ENCODE results near the gene TAAR6.

TAAR6 gene, protein sequence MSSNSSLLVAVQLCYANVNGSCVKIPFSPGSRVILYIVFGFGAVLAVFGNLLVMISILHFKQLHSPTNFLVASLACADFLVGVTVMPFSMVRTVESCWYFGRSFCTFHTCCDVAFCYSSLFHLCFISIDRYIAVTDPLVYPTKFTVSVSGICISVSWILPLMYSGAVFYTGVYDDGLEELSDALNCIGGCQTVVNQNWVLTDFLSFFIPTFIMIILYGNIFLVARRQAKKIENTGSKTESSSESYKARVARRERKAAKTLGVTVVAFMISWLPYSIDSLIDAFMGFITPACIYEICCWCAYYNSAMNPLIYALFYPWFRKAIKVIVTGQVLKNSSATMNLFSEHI

DNA sequence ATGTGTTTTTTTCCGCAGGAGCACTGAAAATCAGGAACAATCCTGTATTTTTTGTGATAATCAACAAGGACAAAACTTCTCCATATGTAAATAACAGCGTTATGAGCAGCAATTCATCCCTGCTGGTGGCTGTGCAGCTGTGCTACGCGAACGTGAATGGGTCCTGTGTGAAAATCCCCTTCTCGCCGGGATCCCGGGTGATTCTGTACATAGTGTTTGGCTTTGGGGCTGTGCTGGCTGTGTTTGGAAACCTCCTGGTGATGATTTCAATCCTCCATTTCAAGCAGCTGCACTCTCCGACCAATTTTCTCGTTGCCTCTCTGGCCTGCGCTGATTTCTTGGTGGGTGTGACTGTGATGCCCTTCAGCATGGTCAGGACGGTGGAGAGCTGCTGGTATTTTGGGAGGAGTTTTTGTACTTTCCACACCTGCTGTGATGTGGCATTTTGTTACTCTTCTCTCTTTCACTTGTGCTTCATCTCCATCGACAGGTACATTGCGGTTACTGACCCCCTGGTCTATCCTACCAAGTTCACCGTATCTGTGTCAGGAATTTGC, at the start of gene TAAR6:
Gene TAAR6 (plus strand): TSS at position 102 of the 557 bp plus-strand sequence. CDS start 0 bp downstream, at position 102.
- no peaks in the 10 kb centered on the region for H3K9me3 ChIP-seq (ENCODE audit: insufficient read depth, low read length)
- no peak within 1 kb of the TSS for H2AFZ ChIP-seq (ENCODE audit: low read depth, low read length)
- H3K36me3 ChIP-seq (replicated peaks; ENCODE audit: low read depth, low read length) = no peaks in the 10 kb centered on the region
- H3K4me3 ChIP-seq (ENCODE audit: low read length) = no peak within 1 kb of the TSS
- no peak within 1 kb of the TSS for H3K9ac ChIP-seq (ENCODE audit: low read length)
- H3K27ac ChIP-seq (ENCODE audit: low read length) = no peak within 1 kb of the TSS
- no peaks in the 10 kb centered on the region for H3K4me1 ChIP-seq (ENCODE audit: low read length)
- no peaks in the 10 kb centered on the region for H3K79me2 ChIP-seq (ENCODE audit: low read length)
- H3K4me2 ChIP-seq (ENCODE audit: low read length) = no peak within 1 kb of the TSS
- no peaks in the 10 kb centered on the region for H4K20me1 ChIP-seq (ENCODE audit: insufficient read depth, low read length)
- no peaks in the 10 kb centered on the region for H3K27me3 ChIP-seq (ENCODE audit: low read depth, low read length)
- TF ChIP-seq, protein P1, sequence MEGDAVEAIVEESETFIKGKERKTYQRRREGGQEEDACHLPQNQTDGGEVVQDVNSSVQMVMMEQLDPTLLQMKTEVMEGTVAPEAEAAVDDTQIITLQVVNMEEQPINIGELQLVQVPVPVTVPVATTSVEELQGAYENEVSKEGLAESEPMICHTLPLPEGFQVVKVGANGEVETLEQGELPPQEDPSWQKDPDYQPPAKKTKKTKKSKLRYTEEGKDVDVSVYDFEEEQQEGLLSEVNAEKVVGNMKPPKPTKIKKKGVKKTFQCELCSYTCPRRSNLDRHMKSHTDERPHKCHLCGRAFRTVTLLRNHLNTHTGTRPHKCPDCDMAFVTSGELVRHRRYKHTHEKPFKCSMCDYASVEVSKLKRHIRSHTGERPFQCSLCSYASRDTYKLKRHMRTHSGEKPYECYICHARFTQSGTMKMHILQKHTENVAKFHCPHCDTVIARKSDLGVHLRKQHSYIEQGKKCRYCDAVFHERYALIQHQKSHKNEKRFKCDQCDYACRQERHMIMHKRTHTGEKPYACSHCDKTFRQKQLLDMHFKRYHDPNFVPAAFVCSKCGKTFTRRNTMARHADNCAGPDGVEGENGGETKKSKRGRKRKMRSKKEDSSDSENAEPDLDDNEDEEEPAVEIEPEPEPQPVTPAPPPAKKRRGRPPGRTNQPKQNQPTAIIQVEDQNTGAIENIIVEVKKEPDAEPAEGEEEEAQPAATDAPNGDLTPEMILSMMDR (IDR thresholded peaks at IDR 0.05; ENCODE audit: low read depth, low read length) = no peak
- TF ChIP-seq EZH2phosphoT487 (IDR thresholded peaks at IDR 0.05; ENCODE audit: low read depth) = no peak

- Histone ChIP-seq H3K9ac (ENCODE audit: low read length) (no peak overlapping the region), H3K4me3 (ENCODE audit: low read length) (no peak overlapping the region), H3K79me2 (ENCODE audit: low read length) (no peaks in the 10 kb centered on the region), H3K9me3 (ENCODE audit: insufficient read depth, low read length) (no peaks in the 10 kb centered on the region), H3K36me3 (replicated peaks; ENCODE audit: low read depth, low read length) (no peaks in the 10 kb centered on the region), H3K4me1 (ENCODE audit: low read length) (no peaks in the 10 kb centered on the region), H4K20me1 (ENCODE audit: insufficient read depth, low read length) (no peaks in the 10 kb centered on the region), H3K4me2 (ENCODE audit: low read length) (no peak overlapping the region), H3K27ac (ENCODE audit: low read length) (no peak overlapping the region), H2AFZ (ENCODE audit: low read depth, low read length) (no peak overlapping the region), H3K27me3 (ENCODE audit: low read depth, low read length) (no peaks in the 10 kb centered on the region)
- TF ChIP-seq EZH2phosphoT487 (IDR thresholded peaks at IDR 0.05; ENCODE audit: low read depth) = no peak
- TF ChIP-seq, protein P1 (IDR thresholded peaks at IDR 0.05; ENCODE audit: low read depth, low read length) = no peak
Observed at GRCh38 chr6:132520953-132521352, 49.2 kb upstream of the TAAR6 start.

DNA sequence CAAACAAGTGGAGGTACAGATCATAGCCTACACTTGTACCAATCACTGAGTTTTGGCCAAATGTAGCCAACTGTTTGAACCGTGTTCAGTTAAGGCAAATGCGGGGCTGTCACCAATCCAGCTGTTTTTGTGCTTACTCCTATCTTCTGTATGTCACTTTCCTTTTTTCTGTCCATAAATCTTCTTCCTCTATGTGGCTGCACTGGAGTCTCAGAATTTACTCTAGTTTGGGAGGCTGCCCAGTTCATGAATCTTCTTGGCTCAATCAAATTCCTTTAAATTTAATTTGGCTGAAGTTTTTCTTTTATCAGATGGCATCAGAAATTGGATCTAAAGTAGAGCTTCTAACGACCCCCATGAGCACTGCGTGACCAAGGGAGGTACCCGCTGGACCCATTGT, 45.5 kb upstream of the TAAR6 start:
- Histone ChIP-seq H3K27ac (ENCODE audit: low read length) (no peak overlapping the region), H4K20me1 (ENCODE audit: insufficient read depth, low read length) (no peaks in the 10 kb centered on the region), H3K79me2 (ENCODE audit: low read length) (no peaks in the 10 kb centered on the region), H2AFZ (ENCODE audit: low read depth, low read length) (no peak overlapping the region), H3K4me3 (ENCODE audit: low read length) (no peak overlapping the region), H3K36me3 (replicated peaks; ENCODE audit: low read depth, low read length) (no peaks in the 10 kb centered on the region), H3K4me1 (ENCODE audit: low read length) (peaks cover 7% of the 10 kb centered on the region; the same call in 1 of the 2 replicates), H3K27me3 (ENCODE audit: low read depth, low read length) (no peaks in the 10 kb centered on the region), H3K9ac (ENCODE audit: low read length) (no peak overlapping the region), H3K9me3 (ENCODE audit: insufficient read depth, low read length) (no peaks in the 10 kb centered on the region), H3K4me2 (ENCODE audit: low read length) (no peak overlapping the region)
- no peak for TF ChIP-seq EZH2phosphoT487 (IDR thresholded peaks at IDR 0.05; ENCODE audit: low read depth)
- TF ChIP-seq, protein P1 (IDR thresholded peaks at IDR 0.05; ENCODE audit: low read depth, low read length) = no peak

GRCh38 chr6:132525866-132526265, 44.3 kb upstream of the TAAR6 start:
- Histone ChIP-seq H3K4me3 (ENCODE audit: low read length) (no peak overlapping the region), H3K79me2 (ENCODE audit: low read length) (no peaks in the 10 kb centered on the region), H3K36me3 (replicated peaks; ENCODE audit: low read depth, low read length) (no peaks in the 10 kb centered on the region), H3K4me1 (ENCODE audit: low read length) (peaks cover 7% of the 10 kb centered on the region; the same call in 1 of the 2 replicates), H3K27ac (ENCODE audit: low read length) (no peak overlapping the region), H3K4me2 (ENCODE audit: low read length) (no peak overlapping the region), H4K20me1 (ENCODE audit: insufficient read depth, low read length) (no peaks in the 10 kb centered on the region), H3K9ac (ENCODE audit: low read length) (no peak overlapping the region), H2AFZ (ENCODE audit: low read depth, low read length) (no peak overlapping the region), H3K27me3 (ENCODE audit: low read depth, low read length) (no peaks in the 10 kb centered on the region), H3K9me3 (ENCODE audit: insufficient read depth, low read length) (no peaks in the 10 kb centered on the region)
- no peak for TF ChIP-seq EZH2phosphoT487 (IDR thresholded peaks at IDR 0.05; ENCODE audit: low read depth)
- TF ChIP-seq, protein P1 (IDR thresholded peaks at IDR 0.05; ENCODE audit: low read depth, low read length) = no peak
